Stimulated activated CD4-positive, alpha-beta T cell treated with anti-CD3 and anti-CD28 coated beads, Interleukin-2, amount 100 ng/mL, for 24 hours (primary cell): ENCODE measurements around the gene CDC42EP1.
A peak's percentile ranks its signal among the peaks of the same experiment; 100 is the strongest.

Experiments used
- DNase-seq, 2 donors: peaks; one replicate each; pipeline ENCODE4 v3.0.0-alpha.2; 2020

The CDC42EP1 gene

DNA sequence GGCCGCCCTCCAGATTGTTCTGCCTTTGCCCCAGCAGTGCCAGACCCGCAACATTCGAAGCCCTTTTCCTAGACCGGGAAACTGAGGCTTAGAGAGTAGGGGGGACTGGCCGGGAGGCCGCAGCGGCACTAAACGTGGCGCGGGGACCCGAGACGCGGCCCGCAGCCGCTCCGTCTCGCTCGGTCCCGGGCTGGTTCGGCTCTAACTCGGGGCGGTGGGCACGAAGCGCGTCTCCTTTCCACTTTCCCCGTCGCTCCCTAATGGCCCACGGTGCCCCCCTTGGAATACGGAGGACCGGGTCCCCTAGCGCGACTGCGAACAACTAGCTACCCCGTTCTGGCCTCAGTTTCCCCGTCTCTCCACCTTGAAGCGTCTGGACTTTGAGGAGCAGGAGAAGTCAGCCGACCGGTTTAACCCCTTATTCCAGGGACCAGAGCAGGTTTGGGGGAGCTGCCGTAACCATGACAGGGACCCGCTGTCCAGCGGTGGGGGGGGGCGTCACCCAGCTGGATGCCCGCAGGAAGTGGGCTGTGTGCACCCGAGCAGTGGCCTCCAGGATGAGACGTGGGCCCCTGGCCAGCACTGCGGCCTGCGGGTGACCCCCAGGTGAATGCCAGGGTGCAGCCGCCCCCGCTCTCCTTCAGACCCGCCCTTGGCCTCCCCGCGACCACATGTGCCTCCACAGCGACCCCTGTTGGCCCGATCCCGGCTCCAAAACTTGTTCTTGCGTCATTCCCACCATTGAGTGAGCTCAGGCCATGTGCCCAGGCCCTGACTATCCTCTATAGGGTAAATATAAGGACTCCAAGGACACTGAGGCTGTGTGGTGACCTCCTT, 1.1 kb downstream of the CDC42EP1 start:
- DNase-seq = peak; percentile 89 to 91

DNA sequence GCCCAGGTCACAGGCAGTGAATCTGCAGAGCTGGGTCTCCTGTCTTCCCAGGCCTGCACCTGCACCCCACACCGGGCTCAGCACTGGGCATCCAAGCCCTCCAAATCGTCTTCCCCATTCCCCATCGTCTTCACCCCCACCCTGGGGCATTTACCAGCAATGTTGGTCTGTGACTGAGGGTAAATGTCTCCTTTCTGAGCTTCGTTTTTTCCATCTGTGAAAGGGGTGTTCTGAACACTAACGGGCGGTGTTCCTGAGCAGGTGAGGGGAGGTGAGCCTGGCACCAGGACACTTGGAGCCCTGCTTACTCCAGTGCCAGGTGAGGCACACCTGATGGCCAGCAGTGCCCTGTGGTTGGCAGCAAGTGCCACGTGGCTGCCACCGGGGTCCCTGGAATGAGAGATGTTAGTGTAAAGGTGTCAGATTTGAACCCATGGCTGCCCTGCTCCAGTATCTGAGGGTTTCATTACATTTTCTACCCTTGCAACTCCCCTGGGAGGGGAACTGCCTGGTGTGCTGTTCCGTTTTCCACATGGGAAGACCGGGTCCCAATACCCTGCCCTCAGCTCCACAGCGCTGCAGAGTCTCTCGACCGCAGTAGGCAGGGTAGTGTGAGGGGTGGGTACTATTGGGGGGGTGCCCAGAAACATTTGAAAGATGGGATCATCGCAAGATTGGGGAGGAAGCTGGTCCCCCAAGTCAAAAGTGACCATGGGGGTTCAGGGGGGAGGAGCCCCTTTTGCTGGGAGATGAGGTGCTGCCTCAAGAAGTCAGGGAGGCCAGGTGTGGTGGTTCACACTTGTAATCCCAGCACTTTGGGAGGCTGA, 2.0 kb downstream of the CDC42EP1 start:
- no peak for DNase-seq

DNA sequence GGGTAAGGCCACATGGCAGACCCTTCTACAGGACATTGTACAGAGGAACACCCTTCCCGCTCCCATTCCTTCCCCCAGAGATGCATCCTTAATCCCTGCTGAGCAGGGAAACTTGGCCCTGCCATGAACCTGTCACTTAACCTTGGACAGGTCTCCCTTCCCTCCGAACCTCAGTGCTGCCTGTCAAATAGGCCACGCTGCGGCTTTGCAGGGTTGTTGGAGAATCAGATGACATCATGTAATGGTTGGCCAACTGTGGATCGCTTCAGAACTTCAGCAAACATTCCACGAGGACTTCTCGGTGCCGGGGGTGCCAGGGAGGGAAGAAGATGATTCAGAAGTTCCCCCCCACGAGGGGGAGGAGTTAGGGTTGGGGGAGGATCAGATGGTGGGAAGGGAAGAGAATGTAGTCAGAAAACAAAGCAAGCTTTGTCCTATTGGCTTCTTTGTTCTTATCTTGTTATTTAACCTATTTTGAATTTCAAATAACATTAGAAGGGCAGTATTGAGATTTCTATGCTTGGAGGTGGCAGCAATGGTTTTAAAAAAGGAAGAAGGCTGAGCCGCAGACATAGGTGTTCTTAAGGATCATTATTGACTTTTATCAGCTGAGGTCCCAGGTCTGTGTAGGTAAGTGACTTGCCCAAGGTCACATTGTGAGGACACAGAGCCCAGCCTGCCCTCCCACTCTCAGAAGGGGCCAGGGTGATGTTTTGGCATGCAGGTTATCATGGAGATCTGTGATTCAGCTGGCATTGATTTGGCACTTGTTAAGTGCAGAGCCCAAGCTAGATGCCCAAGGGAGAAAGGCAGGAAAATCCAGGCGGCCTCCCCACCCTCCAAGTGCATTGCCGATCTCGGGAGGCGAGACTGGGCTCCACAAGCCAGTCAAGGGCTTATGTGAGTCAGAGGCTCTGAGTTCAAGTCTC, 3.1 kb downstream of the CDC42EP1 start:
- no peak for DNase-seq

DNA sequence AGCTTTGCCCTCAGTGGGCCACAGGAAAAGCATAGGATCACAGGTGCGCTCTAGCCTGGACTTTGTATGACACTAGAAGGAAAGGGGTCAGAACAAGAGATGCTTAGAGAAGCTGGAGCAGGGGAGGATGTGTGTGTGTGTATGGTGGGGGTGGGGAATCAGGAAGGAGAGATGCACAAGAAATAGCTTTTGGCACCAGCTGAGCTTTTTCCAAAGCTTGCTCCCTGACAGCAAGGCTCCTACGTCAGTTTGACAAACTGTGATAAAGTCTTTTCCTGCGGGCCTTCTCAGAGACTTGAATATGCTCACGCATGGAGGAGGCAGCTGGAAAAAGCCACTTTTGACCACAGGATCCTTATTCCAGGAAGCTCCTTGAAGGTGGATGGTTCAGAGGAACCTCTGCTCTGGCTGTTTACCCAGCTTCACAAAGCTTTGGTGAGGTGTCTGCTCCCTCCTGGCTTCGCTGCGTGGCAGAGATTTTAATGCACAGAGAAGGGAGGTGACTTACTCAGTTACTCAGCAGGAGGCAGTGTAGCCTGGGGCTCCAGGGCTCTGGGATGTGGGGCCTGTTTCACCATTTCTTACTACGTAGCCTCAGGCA, 3.9 kb downstream of the CDC42EP1 start:
- no peak for DNase-seq

DNA sequence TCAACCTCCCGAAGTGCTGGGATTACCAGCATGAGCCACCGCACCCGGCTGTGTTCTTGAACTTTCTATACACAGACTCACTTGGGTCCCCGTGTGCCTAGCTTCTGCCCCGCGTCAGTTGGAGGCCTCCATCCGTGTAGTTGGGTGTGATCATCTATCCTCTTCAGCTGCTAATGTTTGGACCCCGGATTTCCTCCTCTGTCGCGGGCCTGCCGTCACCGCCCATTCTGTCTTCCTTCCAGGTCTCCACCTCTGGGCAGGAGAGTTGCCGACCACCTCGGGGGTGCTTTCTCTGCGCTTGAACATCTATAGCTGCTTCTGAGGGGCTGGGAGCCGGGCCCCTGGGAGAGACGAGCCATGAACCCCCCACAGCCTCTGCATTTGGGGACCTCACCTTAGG, 5.5 kb downstream of the CDC42EP1 start:
- no peak for DNase-seq

DNA sequence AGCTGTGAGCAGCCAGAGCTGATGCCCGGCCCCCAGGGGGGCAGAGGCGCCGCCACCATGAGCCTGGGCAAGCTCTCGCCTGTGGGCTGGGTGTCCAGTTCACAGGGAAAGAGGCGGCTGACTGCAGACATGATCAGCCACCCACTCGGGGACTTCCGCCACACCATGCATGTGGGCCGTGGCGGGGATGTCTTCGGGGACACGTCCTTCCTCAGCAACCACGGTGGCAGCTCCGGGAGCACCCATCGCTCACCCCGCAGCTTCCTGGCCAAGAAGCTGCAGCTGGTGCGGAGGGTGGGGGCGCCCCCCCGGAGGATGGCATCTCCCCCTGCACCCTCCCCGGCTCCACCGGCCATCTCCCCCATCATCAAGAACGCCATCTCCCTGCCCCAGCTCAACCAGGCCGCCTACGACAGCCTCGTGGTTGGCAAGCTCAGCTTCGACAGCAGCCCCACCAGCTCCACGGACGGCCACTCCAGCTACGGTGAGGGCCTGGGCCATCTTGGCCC, 6.1 kb downstream of the CDC42EP1 start:
- DNase-seq = peak; percentile 30 to 42

DNA sequence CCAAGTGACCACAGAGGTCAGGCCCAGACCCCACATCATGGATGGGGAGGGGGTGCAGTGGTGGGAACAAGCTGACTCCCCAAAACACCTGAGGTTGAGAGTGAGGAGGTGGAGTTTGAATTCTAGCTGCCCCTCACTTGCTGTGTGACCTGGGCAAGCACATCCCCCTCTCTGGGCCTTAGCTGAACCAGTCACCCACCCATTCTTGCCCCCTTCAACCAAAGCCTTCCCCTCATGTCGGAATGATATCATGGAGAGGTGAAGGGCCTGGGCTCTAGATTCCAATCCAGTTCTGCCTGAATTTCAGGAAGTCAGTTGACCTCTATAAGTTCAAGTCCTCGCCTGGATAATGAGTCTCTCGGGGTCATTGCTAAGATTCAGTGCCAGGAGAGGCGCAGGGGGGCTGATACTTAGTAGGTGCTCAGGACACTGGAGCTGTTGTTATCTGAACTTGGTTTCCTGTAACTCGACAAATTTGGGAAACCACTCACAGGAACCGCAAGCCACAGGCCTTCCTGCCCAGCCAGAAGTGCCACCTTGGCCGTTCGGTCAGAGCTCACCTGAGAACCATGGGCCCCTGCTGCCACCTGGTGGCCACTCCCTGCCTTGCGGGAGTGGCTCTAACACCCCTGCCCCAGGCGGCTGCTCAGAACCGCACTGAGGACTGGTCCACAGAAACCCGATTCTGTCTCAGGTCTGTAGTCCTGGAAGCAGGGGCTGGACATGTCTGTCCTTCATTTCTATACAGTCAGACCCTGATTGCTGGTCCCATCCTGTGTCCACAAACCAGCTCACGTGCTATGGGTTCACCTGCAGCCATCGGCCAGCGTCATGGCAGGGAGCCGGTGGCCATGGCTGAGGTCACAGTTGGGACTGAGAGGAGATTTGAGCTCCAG, 6.9 kb downstream of the CDC42EP1 start:
- DNase-seq = peak; percentile 92 to 96

DNA sequence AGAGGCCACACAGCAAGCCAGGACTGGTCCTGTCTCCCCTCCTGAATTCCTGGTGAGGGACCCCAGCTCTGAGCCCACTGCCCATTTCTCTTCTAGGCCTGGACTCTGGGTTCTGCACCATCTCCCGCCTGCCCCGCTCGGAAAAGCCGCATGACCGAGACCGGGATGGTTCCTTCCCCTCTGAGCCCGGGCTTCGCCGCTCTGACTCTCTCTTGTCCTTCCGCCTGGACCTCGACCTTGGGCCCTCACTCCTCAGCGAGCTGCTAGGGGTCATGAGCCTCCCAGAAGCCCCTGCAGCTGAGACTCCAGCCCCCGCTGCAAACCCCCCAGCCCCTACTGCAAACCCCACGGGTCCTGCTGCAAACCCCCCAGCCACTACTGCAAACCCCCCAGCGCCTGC, 7.7 kb downstream of the CDC42EP1 start:
- no peak for DNase-seq

DNA sequence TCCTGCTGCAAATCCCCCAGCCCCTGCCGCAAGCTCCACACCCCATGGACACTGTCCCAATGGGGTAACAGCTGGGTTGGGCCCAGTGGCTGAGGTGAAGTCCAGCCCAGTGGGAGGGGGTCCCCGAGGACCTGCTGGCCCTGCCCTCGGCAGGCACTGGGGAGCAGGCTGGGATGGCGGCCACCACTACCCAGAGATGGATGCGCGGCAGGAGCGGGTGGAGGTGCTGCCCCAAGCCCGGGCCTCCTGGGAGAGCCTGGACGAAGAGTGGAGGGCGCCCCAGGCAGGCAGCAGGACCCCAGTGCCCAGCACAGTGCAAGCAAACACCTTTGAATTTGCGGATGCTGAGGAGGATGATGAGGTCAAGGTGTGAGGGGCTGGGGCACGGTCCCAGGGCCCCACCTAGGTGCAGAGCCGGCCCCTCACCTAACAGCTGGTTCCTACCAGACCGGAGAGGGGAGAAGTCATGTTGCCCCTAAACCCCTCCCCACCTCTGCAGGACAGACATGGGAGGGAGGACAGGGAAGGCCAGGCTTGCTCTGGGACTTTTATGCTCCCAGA, 8.2 kb downstream of the CDC42EP1 start:
- DNase-seq = no peak

DNA sequence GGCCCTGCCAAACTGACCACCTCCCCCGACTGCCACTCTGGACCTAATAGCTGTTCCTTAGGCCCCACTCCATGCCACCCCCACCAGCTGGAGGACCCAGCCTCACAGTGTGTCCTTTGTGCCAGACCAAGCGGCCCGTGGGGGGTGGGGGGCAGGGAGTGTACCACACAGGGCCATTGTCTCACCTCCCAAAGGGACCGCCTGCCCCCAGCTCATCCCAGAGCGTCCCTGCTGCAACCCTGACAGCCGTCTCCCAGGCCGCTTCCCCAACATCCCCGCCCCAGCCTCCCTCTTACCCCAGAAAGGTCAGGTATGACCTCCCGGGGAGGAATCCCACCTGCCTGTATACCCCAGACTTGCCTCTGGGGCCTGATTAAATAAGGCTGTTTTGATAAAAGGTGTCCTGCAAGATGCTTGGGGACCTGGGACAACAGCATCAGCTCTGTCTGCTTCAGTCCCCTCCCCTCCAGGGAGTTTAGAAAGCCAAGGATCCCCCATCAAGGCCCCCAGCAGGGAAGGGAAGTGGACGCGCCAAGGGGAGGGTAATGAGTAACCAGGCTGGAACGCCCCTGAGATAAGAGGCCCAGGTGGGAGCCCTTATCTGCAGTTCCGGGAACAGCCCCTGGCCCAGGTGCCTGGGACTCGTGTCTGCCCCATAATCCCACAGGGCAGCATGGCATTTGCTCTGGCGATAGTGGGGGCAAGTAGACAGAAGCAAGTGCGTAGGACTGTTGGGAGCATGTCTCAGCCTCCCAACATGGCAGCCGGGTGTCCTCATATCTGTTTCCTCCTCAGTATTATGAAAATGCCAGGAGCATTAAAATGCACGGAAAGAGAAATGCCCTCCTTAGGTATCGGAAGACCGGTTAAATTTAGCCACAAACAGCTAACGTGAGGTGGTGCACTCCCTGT, 9.0 kb downstream of the CDC42EP1 start:
- DNase-seq = no peak

DNA sequence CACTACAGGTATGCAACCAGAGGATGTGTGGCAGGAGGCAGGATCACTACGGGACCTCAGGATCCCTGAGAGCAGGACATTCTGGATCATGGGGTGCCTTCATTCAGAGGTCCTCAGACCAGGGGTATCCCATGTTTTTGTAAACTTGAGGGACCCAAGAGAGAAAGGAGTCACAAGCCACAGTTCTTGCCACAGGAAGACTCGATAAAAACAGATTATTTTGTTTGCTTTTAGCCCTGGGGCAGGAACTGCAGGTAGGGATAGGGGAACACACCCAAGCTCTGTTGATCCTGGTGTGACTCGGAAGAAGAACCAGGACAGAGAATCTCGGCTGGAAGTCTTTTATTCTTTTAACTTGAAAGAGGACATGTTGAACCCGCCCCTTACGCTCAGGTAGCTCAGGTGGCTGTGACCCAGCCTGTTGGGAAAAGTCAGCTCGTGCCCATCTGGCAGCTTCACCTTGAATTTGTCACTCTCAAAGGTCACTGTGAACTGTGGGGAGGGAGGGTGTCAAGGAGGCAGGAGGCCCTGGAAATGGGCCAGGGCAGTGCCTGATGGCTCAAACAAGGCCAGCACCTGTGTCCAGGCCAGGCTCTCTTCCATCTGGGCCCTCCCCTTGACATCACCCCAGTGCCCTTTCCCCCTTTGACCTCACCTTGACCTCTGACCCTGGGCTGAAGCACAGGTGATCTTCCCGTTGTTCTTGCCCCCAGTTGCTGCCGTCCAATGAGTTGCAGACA, 9.8 kb downstream of the CDC42EP1 start:
- no peak for DNase-seq

DNA sequence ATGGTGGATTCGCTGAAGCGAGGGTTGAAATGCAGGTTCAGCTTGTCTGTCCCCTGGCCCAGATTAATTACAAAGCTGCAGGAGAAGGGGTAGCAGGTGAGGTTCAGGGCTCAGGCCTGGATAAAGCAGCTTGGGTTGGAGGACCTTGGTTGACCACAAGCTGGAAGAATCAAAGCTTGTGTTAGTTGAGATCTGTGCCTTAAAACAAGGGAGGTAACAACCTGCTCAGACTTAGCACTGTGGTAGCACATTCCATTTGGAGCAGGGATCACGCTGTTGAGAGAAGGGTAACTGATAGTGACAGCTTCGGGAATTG, 10.3 kb downstream of the CDC42EP1 start:
- DNase-seq = no peak

DNA sequence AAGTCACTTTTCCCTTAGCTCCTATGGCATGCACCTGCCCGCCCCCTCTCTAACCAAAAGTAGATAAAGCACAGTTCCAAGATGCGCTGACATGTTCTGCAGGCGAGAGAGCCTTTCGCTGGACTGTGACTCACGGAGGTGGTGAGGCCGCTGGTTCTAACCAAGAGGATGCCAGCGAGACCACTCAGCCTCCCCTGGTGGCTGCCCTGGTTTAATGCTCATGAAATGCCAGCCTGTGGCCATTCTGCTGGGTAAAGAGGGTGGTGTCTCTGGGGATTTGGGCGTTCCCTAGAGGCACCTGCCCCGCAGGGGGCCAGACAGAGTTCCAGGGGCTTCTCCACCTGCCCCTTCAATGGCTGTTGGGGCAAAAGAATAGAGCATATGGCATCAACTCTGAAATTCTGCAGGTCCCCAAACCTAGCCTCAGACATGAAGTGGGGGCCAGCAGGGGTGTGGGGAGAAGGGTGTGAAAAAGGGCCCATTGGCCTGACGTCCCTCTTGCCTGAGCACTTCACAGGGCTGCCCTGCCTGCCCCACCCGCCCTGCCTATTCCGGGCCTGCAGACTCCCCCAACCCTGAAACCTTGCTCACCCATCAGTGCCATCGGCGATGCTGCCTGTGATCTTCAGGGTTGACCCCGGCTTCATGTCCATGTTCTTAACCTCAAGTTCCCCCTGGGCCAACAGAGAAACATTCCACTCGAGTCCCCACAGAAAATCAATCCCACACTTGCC, 11.1 kb downstream of the CDC42EP1 start:
- no peak for DNase-seq

DNA sequence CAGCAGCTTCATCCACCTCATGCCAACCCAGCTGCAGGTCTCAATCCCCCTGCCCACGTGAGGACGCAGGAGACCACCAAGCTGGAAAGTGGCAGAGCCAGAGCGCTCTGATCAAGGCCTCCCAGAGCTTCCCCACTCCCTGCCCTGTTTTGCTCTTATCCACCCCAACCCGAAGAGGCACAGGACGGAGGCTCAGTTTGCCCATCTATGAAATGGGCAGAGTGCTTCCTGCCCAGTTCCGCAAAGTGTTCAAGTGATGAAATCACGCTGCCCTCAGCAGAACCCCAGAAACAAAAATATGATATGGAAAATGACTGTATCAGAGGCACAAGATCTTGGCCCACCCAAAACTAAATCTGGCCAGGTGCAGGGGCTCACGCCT, 11.7 kb downstream of the CDC42EP1 start:
- DNase-seq = no peak

DNA sequence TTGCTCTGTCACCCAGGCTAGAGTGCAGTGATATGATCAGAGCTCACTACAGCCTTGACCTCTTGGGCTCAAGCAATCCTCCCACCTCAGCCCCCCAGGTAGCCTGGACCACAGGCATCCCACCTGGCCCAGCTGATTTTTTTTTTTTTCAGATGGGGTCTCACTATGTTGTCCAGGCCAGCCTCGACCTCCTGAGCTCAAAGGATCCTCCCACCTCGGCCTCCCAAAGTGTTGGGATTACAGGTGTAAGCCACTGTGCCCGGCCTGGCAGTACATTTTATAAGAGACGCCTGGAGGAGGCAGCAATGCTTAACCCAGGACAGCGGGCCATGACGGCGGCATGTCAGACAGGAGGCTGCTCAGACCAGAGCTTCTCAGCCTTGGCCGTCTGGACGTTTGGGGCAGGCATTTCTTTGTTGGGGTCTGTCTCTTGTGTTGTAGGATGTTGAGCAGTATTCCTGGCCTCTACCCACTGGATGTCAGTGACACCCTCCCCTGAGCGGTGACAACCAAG, 15.3 kb downstream of the CDC42EP1 start:
- DNase-seq = no peak

DNA sequence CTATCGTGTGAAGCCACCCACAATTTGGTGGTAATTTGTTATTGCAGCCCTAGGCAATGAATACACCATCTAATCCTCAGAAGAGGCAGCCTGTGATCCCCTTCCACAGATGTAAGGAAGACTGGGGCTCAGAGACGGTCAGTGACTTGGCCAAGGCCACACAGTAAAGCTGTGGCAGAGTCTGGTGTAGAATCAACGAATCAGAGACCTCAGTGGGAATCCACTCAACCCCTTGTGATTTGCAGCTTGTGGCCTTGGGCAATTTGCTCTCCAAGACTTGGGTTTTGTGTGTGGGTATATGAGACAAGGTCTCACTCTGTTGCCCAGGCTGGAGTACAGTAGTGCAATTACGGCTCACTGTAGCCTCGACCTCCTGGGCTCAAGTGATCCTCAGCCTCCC, 17.7 kb downstream of the CDC42EP1 start:
- no peak for DNase-seq

DNA sequence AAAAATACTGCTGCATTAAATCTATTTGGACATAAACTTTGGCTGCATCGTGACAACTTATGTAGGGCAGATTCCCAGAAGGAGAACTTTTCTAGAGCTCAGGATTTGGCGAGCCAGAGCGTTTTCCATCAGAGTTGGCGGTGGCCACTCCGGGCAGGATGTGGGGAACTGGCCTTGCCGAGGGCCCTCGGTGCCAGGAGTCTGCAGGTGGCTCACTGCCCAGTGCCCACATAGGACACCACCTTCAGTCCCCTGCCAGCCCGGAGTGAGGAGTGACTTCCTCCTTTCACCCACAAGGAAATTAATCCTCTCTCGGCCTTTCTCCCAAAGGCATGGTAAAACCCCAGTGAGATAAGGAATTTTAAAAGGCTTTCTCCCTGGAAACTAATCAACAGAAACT, 21.2 kb downstream of the CDC42EP1 start:
- no peak for DNase-seq

DNA sequence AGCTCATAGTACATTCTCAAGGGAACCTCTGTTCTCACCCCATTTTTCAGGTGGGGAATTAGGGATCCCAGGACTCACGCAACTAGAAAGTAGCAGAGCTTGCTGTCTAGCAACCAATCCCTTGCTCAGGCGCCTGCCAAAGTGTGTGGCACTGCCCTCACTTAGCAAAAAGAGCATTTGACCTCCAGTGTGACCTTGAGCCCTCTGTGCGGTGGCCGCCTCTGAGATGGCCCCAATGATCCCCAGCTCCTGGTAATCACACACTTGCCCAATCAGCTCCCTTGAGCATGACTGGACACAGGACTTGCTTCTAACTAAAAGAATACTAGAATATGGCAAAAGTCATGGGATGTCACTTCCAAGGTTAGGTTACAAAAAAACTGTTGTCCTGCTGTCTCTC, 22.2 kb downstream of the CDC42EP1 start:
- DNase-seq = no peak
